GM12878 (cell line): ENCODE data around the gene POLR1D. TPM values are rescaled to one million over a fixed set of nuclear protein-coding genes. Genes with fewer than 3 reads are reported as not detected.

Source experiments
- ATAC-seq: fragments of 200-7000 bp; cut with Tn5 transposase; 3 replicates; pipeline ENCODE4 v1.9.1; 2020; ENCODE audit warnings: mild to moderate bottlenecking, moderate library complexity
- BruUV-seq: library from RNA; stranded (reverse); fragments of 400-500 nt; replicated peaks from 2 replicates; lab custom pipeline; 2021; lab: Mats Ljungman, UMichigan
- CTCF ChIA-PET: fragments of 300-600 bp; sonication (Branson Sonifier 250); formaldehyde crosslinking; extraction: SDS; loops from one replicate; lab custom pipeline; 2021; ENCODE audit warnings: inconsistent platforms; lab: Yijun Ruan, JAX
- POLR2A ChIA-PET: fragments of 350-600 bp; formaldehyde crosslinking; extraction: SDS; loops from one replicate; lab custom pipeline; 2021; ENCODE audit warnings: inconsistent platforms; lab: Charles Lee
- RAD21 ChIA-PET: fragments of 300-600 bp; sonication (Branson Sonifier 250); formaldehyde crosslinking; loops from one replicate; lab custom pipeline; 2023; ENCODE audit warnings: antibody characterized with exemption; ENCODE audit not compliant: unreplicated experiment; lab: Charles Lee
- SMC1A ChIA-PET: fragments of 300-600 bp; sonication (Branson Sonifier 250); formaldehyde crosslinking; loops from one replicate; lab custom pipeline; 2023; ENCODE audit not compliant: unreplicated experiment, uncharacterized antibody; lab: Charles Lee
- DNase-seq: peaks from one replicate; pipeline ENCODE4 v3.0.0-alpha.2; 2011; ENCODE audit warnings: low read depth, low spot score
- FAIRE-seq: peaks from 3 replicates; lab custom pipeline; 2011; peaks lifted over from hg19 to GRCh38; lab: Jason Lieb, UNC
- H2AFZ ChIP-seq: 2 replicates; pipeline ENCODE4 v1.6.0; 2011; ENCODE audit warnings: low read depth, low read length, control low read depth; ENCODE audit not compliant: control insufficient read depth
- H3K27ac ChIP-seq: 2 replicates; pipeline ENCODE4 v1.5.1; 2011; ENCODE audit warnings: control low read depth; ENCODE audit not compliant: control insufficient read depth, insufficient read depth
- H3K27me3 ChIP-seq, 2 experiments: replicated peaks in 1 of 2; 2 replicates each; pipeline versions ENCODE4 v1.6.0 to v1.6.1; 2011; ENCODE audit warnings: low read length in 1 of 2; ENCODE audit not compliant: control insufficient read depth in 2 of 2, insufficient read depth in 2 of 2
- H3K36me3 ChIP-seq, 2 experiments: 2 replicates each; pipeline ENCODE4 v1.5.1; 2011; ENCODE audit warnings: low read length in 1 of 2; ENCODE audit not compliant: control insufficient read depth in 2 of 2, insufficient read depth in 2 of 2
- H3K4me1 ChIP-seq: 2 replicates; pipeline ENCODE4 v1.6.1; 2011; ENCODE audit warnings: mild to moderate bottlenecking, low read length, moderate library complexity, mixed read lengths; ENCODE audit not compliant: control insufficient read depth, insufficient read depth
- H3K4me2 ChIP-seq: 2 replicates; pipeline ENCODE4 v1.6.0; 2011; ENCODE audit warnings: control low read depth; ENCODE audit not compliant: control insufficient read depth, insufficient read depth
- H3K4me3 ChIP-seq: fragments of 200-600 bp; sonication (generic); 2 replicates; pipeline ENCODE4 v1.5.1; 2016
- H3K79me2 ChIP-seq: 2 replicates; pipeline ENCODE4 v1.6.0; 2011; ENCODE audit warnings: low read length; ENCODE audit not compliant: control insufficient read depth, insufficient read depth
- H3K9ac ChIP-seq: 2 replicates; pipeline ENCODE4 v1.8.0; 2011; ENCODE audit warnings: low read length, control low read depth, mixed read lengths; ENCODE audit not compliant: control insufficient read depth, insufficient read depth
- H3K9me3 ChIP-seq: replicated peaks from 3 replicates; pipeline ENCODE4 v1.5.1; 2011; ENCODE audit warnings: mild to moderate bottlenecking, low read length; ENCODE audit not compliant: control insufficient read depth, insufficient read depth
- H4K20me1 ChIP-seq: 2 replicates; pipeline ENCODE4 v1.6.0; 2011; ENCODE audit not compliant: control insufficient read depth, insufficient read depth
- MTA3 ChIP-seq: IDR thresholded peaks from 2 replicates; pipeline ENCODE4 v1.6.1; 2012; ENCODE audit warnings: low read length, inconsistent platforms, borderline replicate concordance
- NR2F1 ChIP-seq: fragments of 450-650 bp; conservative IDR thresholded peaks from 2 replicates; pipeline ENCODE4 v1.6.1; 2017; ENCODE audit warnings: mild to moderate bottlenecking
- SPI1 ChIP-seq: IDR thresholded peaks from 2 replicates; pipeline ENCODE4 v1.6.1; 2011; ENCODE audit warnings: low read depth, mild to moderate bottlenecking, low read length, moderate library complexity, borderline replicate concordance; ENCODE audit not compliant: insufficient read depth
- SREBF2 ChIP-seq: IDR thresholded peaks from 2 replicates; pipeline ENCODE4 v1.6.1; 2012; ENCODE audit warnings: mild to moderate bottlenecking, low read length
- TAF1 ChIP-seq: IDR thresholded peaks from 2 replicates; pipeline ENCODE4 v1.6.1; 2011; ENCODE audit warnings: mild to moderate bottlenecking, low read depth, low read length, borderline replicate concordance
- ZNF622 ChIP-seq: fragments of 450-650 bp; IDR thresholded peaks from 2 replicates; pipeline ENCODE4 v1.6.1; 2017; ENCODE audit warnings: mild to moderate bottlenecking, inconsistent platforms
- WGBS: methylation state at CpG from one replicate; pipeline ENCODE4 v1.1.6; 2016; ENCODE audit warnings: low lambda C conversion rate; ENCODE audit not compliant: insufficient replicate concordance, insufficient coverage; ENCODE audit errors: missing lambda C conversion rate; 5-methylcytosine and 5-hydroxymethylcytosine counted together
- in situ Hi-C: fragments of 300-500 bp; cut with MboI; formaldehyde crosslinking; loops from 9 replicates; pipeline ENCODE4 v1.14.3; 2018; ENCODE audit warnings: mixed read lengths
- intact Hi-C: fragments of 100-400 bp; cut with micrococcal nuclease; formaldehyde crosslinking; loops from one replicate; pipeline ENCODE4 v1.14.2; 2022; ENCODE audit not compliant: unreplicated experiment
- polyA plus RNA-seq, 11 experiments: library from polyadenylated mRNA; depleted of rRNA in 4 of 11; unstranded in 6 of 11; stranded (reverse) in 5 of 11; fragments of >200 nt; fragmentation: Nextera tagmentation in 4 of 11; fragmentation: Illumina TruSeq in 1 of 11; extraction: Ambion mirVana in 4 of 11; extraction: Trizol in 1 of 11; gene quantifications; 1 replicate in 1 of 11; 2 replicates in 10 of 11; pipeline versions ENCODE4 v1.2.1 to v1.2.3, GENCODE V29; 2011 to 2016; ENCODE audit warnings: inconsistent platforms in 2 of 11, missing spikeins in 2 of 11, low read depth in 1 of 11
- total RNA-seq, 4 experiments: library from RNA; depleted of rRNA in 3 of 4; stranded (reverse); fragments of >200 nt in 3 of 4; fragmentation: Illumina TruSeq in 1 of 4; extraction: Trizol in 1 of 4; gene quantifications; 2 replicates each; pipeline versions ENCODE4 v1.2.1 to v1.2.3, GENCODE V29; 2013 to 2021

Gene POLR1D
- total and polyA plus RNA-seq, 10 of the 15 experiments (the other 5 are each of a cell fraction or from before 2014, with no cell fraction given): 119 to 223 (median 160) TPM

DNA sequence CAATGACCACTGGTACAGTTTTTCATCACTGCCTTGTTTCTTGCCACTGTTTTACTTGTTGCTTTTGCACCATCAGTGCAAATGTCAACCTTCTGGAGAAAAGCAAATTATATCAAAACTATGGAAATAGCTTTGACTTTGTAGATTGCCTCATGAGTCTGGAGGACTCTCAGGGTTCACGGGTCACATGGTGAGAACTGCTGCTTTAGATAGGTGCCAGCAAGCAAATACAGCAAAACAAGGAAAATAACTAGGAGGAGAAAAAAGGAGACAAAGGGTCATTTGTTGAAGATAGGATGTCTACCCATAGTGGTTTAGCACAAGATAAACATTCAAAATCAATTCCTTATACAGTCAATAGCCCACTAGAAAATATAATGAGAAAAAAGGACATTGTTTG, 33.1 kb downstream of the POLR1D start:
- in situ Hi-C loops: no loop called here
- SMC1A ChIA-PET: interaction anchor here (1.4 kb wide), 1 partner anchor 11 kb away, joined by 4 read pairs; no protein-coding TSS in a partner anchor
- CTCF ChIA-PET: interaction anchor here (1.6 kb wide), 1 partner anchor 13 kb away, joined by 4 read pairs; no protein-coding TSS in a partner anchor
- DNase-seq (no peak), ATAC-seq (no peak), FAIRE-seq (no peak)
- POLR2A ChIA-PET: no interaction called here
- Histone ChIP-seq H4K20me1 (no peaks in the 10 kb centered on the region; the same call in 1 of the 2 replicates), H3K4me2 (no peak overlapping the region), H3K27me3 (no peaks in the 10 kb centered on the region), H3K4me3 (no peak overlapping the region), H2AFZ (no peak overlapping the region), H3K4me1 (no peaks in the 10 kb centered on the region), H3K9ac (no peak overlapping the region), H3K9me3 (peaks cover 8% of the 10 kb centered on the region), H3K79me2 (no peaks in the 10 kb centered on the region), H3K27ac (no peak overlapping the region), H3K36me3 (peaks cover 4 to 14% of the 10 kb centered on the region in 2 experiments)
- no TSS peak for BruUV-seq
- TF ChIP-seq ZNF622 (no peak), SPI1 (no peak), SREBF2 (no peak), TAF1 (no peak), NR2F1 (no peak)
- intact Hi-C loops: no loop called here
- WGBS: 94% methylated on average over 1 of the region's 1 CpG
- RAD21 ChIA-PET: interaction anchor here (1.6 kb wide), 1 partner anchor 14 kb away, joined by 3 read pairs; no protein-coding TSS in a partner anchor

DNA sequence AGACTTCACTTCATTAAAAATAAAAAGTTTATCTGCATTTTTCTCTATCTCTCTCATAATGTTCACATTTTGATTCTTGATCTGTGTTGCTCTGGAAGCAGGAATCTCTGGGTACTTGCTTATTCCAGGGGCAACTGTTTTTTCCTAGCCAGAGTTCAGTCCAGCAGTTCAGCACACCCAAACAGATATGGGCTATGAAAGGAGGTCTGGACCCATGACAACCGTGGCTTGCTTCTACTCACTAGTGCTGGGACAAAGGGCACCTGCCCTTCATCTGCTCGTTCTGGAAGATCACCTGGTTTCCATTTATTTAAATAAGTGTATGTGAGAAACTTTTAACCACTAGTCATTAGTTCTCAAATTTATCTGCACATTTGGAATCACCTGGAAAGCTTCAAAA, 36.0 kb downstream of the POLR1D start:
- Histone ChIP-seq H3K4me2 (no peak overlapping the region), H3K27me3 (no peaks in the 10 kb centered on the region), H3K9me3 (no peaks in the 10 kb centered on the region), H2AFZ (no peak overlapping the region), H3K9ac (no peak overlapping the region), H3K4me3 (no peak overlapping the region)
- ChIA-PET CTCF (interaction anchor here (1.7 kb wide), 1 partner anchor 168 kb away, joined by 4 read pairs; no protein-coding TSS in a partner anchor), RAD21 (no interaction called here), SMC1A (interaction anchor here (1.2 to 1.5 kb wide), 2 partner anchors 8 to 9 kb away, joined by 3 read pairs; no protein-coding TSS in a partner anchor)
- ATAC-seq: no peak
- intact Hi-C loops: no loop called here
- DNase-seq: no peak
- 95% methylated on average over 2 of the region's 2 CpGs for WGBS
- TF ChIP-seq MTA3: no peak
- TF ChIP-seq, all 136 proteins: peak for 0
- no peak for FAIRE-seq
- Histone ChIP-seq H4K20me1 (no peaks in the 10 kb centered on the region; the same call in 1 of the 2 replicates), H3K27ac (no peak overlapping the region), H3K79me2 (no peaks in the 10 kb centered on the region), H3K4me1 (no peaks in the 10 kb centered on the region), H3K36me3 (peaks cover 0 to 19% of the 10 kb centered on the region in 2 experiments; a peak in 2 of 4 replicates)
- POLR2A ChIA-PET: no interaction called here
- BruUV-seq: no TSS peak
- in situ Hi-C loops: no loop called here
